Measurements from ENCODE around the gene RAB11FIP4.

GRCh38 chr17:31387438-31387837, 4.0 kb upstream of the RAB11FIP4 start:
- TF ChIP-seq POLR2AphosphoS5 (IDR thresholded peaks at IDR 0.05; ENCODE audit: borderline replicate concordance, low read depth, low read length) = no peak
- no peak for TF ChIP-seq EZH2 (IDR thresholded peaks at IDR 0.05)

Data from SK-N-MC (cell line).